Stimulated activated CD8-positive, alpha-beta memory T cell treated with anti-CD3 and anti-CD28 coated beads, Interleukin-15, amount 100 ng/mL, for 4 hours (primary cell): Measurements from ENCODE around the gene ID2.

Source experiments
- DNase-seq, 2 donors: peaks; one replicate each; pipeline ENCODE4 v3.0.0-alpha.2; 2020; ENCODE audit warnings: low read depth in 2 of 2

The ID2 gene

GRCh38 chr2:8669157-8669817, 12.6 kb upstream of the ID2 start:
- DNase-seq = no peak

GRCh38 chr2:8670580-8670979, 11.3 kb upstream of the ID2 start:
- DNase-seq = no peak

- no peak for DNase-seq
Measured at GRCh38 chr2:8671176-8671575, 10.7 kb upstream of the ID2 start.

- DNase-seq = no peak
Measured at GRCh38 chr2:8671802-8672201, 10.1 kb upstream of the ID2 start.

GRCh38 chr2:8672940-8673339, 8.9 kb upstream of the ID2 start:
- DNase-seq = no peak

- no peak for DNase-seq
Measured at GRCh38 chr2:8673381-8673780, 8.5 kb upstream of the ID2 start.

GRCh38 chr2:8674420-8675009, 7.3 kb upstream of the ID2 start:
- DNase-seq = no peak

GRCh38 chr2:8675543-8675942, 6.3 kb upstream of the ID2 start:
- no peak for DNase-seq

GRCh38 chr2:8676191-8676920, 5.5 kb upstream of the ID2 start:
- no peak for DNase-seq

GRCh38 chr2:8676921-8677645, 4.8 kb upstream of the ID2 start:
- no peak for DNase-seq

GRCh38 chr2:8677646-8678592, 3.9 kb upstream of the ID2 start:
- no peak for DNase-seq

GRCh38 chr2:8678731-8679566, 2.9 kb upstream of the ID2 start:
- peak in 1 of 2 donors; percentile 67 for DNase-seq

- DNase-seq = no peak
Measured at GRCh38 chr2:8679567-8679826, 2.4 kb upstream of the ID2 start.

- no peak for DNase-seq
Measured at GRCh38 chr2:8679827-8680731, 1.8 kb upstream of the ID2 start.

GRCh38 chr2:8680822-8681760, 765 bp upstream of the ID2 start:
- DNase-seq = peak; percentile 54 to 71

GRCh38 chr2:8682719-8683667, 1.1 kb downstream of the ID2 start:
- DNase-seq = no peak

- DNase-seq = no peak
Measured at GRCh38 chr2:8684540-8684877, 2.7 kb downstream of the ID2 start.
